Activated CD8-positive, alpha-beta T cell treated with anti-CD3 and anti-CD28 coated beads for 36 hours (primary cell): Measurements from ENCODE around the gene CCDC30. TPM values are rescaled to one million over a fixed set of nuclear protein-coding genes. Genes with fewer than 3 reads are reported as not detected.

Source experiments
- ATAC-seq: fragments of 200-7000 bp; cut with Tn5 transposase; one replicate; pipeline ENCODE4 v1.10.0; 2021; ENCODE audit warnings: mild to moderate bottlenecking, moderate library complexity
- CTCF ChIA-PET: fragments of 350-600 bp; sonication (Branson Sonifier 250); formaldehyde crosslinking; loops from one replicate; lab custom pipeline; 2021; ENCODE audit warnings: antibody characterized with exemption; lab: Charles Lee
- POLR2A ChIA-PET: fragments of 350-600 bp; sonication (Branson Sonifier 250); formaldehyde crosslinking; loops from one replicate; lab custom pipeline; 2021; ENCODE audit warnings: antibody characterized with exemption; lab: Charles Lee
- DNase-seq: peaks from one replicate; pipeline ENCODE4 v3.0.0-alpha.2; 2020
- H3K27ac Mint-ChIP-seq: one replicate; pipeline ENCODE4 v1.8.0; 2021; ENCODE audit warnings: mild to moderate bottlenecking, mixed read lengths
- H3K27me3 Mint-ChIP-seq: one replicate; pipeline ENCODE4 v1.8.0; 2021; ENCODE audit warnings: mixed read lengths
- H3K36me3 Mint-ChIP-seq: one replicate; pipeline ENCODE4 v1.8.0; 2021; ENCODE audit warnings: low read depth, mixed read lengths
- H3K4me1 Mint-ChIP-seq: one replicate; pipeline ENCODE4 v1.8.0; 2021; ENCODE audit warnings: low read depth, mixed read lengths
- H3K4me3 Mint-ChIP-seq: one replicate; pipeline ENCODE4 v1.8.0; 2021; ENCODE audit warnings: mild to moderate bottlenecking, moderate library complexity, mixed read lengths
- H3K9me3 Mint-ChIP-seq: one replicate; pipeline ENCODE4 v1.8.0; 2021; ENCODE audit warnings: mixed read lengths
- CTCF ChIP-seq: fragments of 200-600 bp; IDR thresholded peaks from one replicate; pipeline ENCODE4 v1.8.0; 2022; ENCODE audit warnings: antibody characterized with exemption, mild to moderate bottlenecking
- intact Hi-C: fragments of 100-400 bp; cut with micrococcal nuclease; formaldehyde crosslinking; loops from one replicate; pipeline ENCODE4 v1.10.0; 2022
- total RNA-seq, 2 experiments: library from RNA; stranded (reverse); gene quantifications; one replicate each; pipeline ENCODE4 v1.2.3, GENCODE V29; 2021

The CCDC30 gene
- total RNA-seq, 2 experiments from 2014 or later, result 0.60 to 3.0 TPM

GRCh38 chr1:42432714-42433113 is 30.4 kb upstream of the CCDC30 start:
- no peak for ATAC-seq
- no peak for TF ChIP-seq CTCF
- POLR2A ChIA-PET, result no interaction called here
- Mint-ChIP-seq H3K9me3 (no peaks in the 10 kb centered on the region), H3K27me3 (no peaks in the 10 kb centered on the region), H3K4me1 (no peaks in the 10 kb centered on the region), H3K4me3 (no peak overlapping the region), H3K36me3 (no peaks in the 10 kb centered on the region), H3K27ac (no peak overlapping the region)
- DNase-seq, result no peak
- intact Hi-C loops, result no loop called here
- CTCF ChIA-PET, result no interaction called here

- CTCF ChIA-PET, result no interaction called here
- no peak for DNase-seq
- ATAC-seq, result no peak
- H3K27ac Mint-ChIP-seq, result no peak overlapping the region
- no peaks in the 10 kb centered on the region for H3K9me3 Mint-ChIP-seq
- no peaks in the 10 kb centered on the region for H3K4me1 Mint-ChIP-seq
- H3K36me3 Mint-ChIP-seq, result no peaks in the 10 kb centered on the region
- H3K4me3 Mint-ChIP-seq, result no peak overlapping the region
- TF ChIP-seq CTCF, result no peak
- no peaks in the 10 kb centered on the region for H3K27me3 Mint-ChIP-seq
- intact Hi-C loops, result no loop called here
- POLR2A ChIA-PET, result interaction anchor here (1.8 kb wide), 1 partner anchor 138 kb away, joined by 4 read pairs; no protein-coding TSS in a partner anchor
Observed at GRCh38 chr1:42433369-42433768, 29.7 kb upstream of the CCDC30 start.

GRCh38 chr1:42434340-42434739 is 28.7 kb upstream of the CCDC30 start:
- TF ChIP-seq CTCF, result no peak
- intact Hi-C loops, result no loop called here
- ATAC-seq, result no peak
- CTCF ChIA-PET, result no interaction called here
- POLR2A ChIA-PET, result interaction anchor here (1.8 kb wide), 1 partner anchor 139 kb away, joined by 4 read pairs; no protein-coding TSS in a partner anchor
- H3K4me3 Mint-ChIP-seq, result no peak overlapping the region
- H3K27me3 Mint-ChIP-seq, result no peaks in the 10 kb centered on the region
- no peak overlapping the region for H3K27ac Mint-ChIP-seq
- H3K36me3 Mint-ChIP-seq, result no peaks in the 10 kb centered on the region
- H3K4me1 Mint-ChIP-seq, result no peaks in the 10 kb centered on the region
- DNase-seq, result no peak
- H3K9me3 Mint-ChIP-seq, result no peaks in the 10 kb centered on the region

- CTCF ChIA-PET, result no interaction called here
- DNase-seq (no peak), ATAC-seq (no peak)
- POLR2A ChIA-PET, result no interaction called here
- no peaks in the 10 kb centered on the region for H3K27me3 Mint-ChIP-seq
- intact Hi-C loops, result no loop called here
- no peaks in the 10 kb centered on the region for H3K9me3 Mint-ChIP-seq
- H3K4me3 Mint-ChIP-seq, result no peak overlapping the region
- TF ChIP-seq CTCF, result no peak
- H3K4me1 Mint-ChIP-seq, result no peaks in the 10 kb centered on the region
- no peaks in the 10 kb centered on the region for H3K36me3 Mint-ChIP-seq
- H3K27ac Mint-ChIP-seq, result no peak overlapping the region
Observed at GRCh38 chr1:42439940-42440339, 23.1 kb upstream of the CCDC30 start.

GRCh38 chr1:42442662-42443061 is 20.4 kb upstream of the CCDC30 start:
- no peaks in the 10 kb centered on the region for H3K36me3 Mint-ChIP-seq
- CTCF ChIA-PET, result no interaction called here
- TF ChIP-seq CTCF, result no peak

More at GRCh38 chr1:42442662-42443061, 20.4 kb upstream of the CCDC30 start:
- ATAC-seq, result no peak
- Mint-ChIP-seq H3K27ac (no peak overlapping the region), H3K4me1 (no peaks in the 10 kb centered on the region), H3K4me3 (no peak overlapping the region), H3K9me3 (no peaks in the 10 kb centered on the region), H3K27me3 (no peaks in the 10 kb centered on the region)
- intact Hi-C loops, result no loop called here
- DNase-seq, result no peak
- POLR2A ChIA-PET, result no interaction called here
